SU-DHL-6 (cell line): ENCODE measurements around the gene MST1.

ENCODE experiments used
- EZH2phosphoT487 ChIP-seq: fragments of 200-600 bp; sonication (generic), shearing (Covaris generic); conservative IDR thresholded peaks from 2 replicates; pipeline ENCODE4 v1.6.1; 2018; ENCODE audit warnings: mild to moderate bottlenecking, antibody characterized with exemption, low read length, moderate library complexity, mixed read lengths
- TF ChIP-seq, protein P1 (sequence below): fragments of 200-600 bp; sonication (generic); IDR thresholded peaks from one replicate; pipeline ENCODE4 v1.5.1; 2017; ENCODE audit warnings: antibody characterized with exemption, mild to moderate bottlenecking, low read length, moderate library complexity; ENCODE audit not compliant: insufficient read depth, poor library complexity, severe bottlenecking

DNA sequence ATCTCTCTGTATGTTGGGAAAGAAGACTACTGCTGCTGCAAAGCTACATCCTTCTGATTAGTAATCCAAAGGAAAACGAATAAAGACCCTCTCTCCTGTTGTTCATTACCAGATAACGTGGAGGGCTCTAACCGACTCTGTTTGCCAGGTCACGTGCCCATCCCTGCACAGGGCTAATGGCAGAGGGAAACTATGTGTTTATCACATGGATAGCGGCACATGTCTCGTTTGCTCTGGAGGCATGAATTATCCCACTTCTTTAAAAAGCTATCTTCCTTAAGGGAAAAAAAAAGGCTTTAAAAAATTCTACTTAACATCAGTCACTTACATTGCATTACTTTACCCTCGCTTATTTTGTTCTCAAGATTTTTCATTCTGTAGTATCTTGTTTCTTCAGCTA, 48.0 kb downstream of the MST1 start:
- TF ChIP-seq, protein P1, sequence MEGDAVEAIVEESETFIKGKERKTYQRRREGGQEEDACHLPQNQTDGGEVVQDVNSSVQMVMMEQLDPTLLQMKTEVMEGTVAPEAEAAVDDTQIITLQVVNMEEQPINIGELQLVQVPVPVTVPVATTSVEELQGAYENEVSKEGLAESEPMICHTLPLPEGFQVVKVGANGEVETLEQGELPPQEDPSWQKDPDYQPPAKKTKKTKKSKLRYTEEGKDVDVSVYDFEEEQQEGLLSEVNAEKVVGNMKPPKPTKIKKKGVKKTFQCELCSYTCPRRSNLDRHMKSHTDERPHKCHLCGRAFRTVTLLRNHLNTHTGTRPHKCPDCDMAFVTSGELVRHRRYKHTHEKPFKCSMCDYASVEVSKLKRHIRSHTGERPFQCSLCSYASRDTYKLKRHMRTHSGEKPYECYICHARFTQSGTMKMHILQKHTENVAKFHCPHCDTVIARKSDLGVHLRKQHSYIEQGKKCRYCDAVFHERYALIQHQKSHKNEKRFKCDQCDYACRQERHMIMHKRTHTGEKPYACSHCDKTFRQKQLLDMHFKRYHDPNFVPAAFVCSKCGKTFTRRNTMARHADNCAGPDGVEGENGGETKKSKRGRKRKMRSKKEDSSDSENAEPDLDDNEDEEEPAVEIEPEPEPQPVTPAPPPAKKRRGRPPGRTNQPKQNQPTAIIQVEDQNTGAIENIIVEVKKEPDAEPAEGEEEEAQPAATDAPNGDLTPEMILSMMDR, result no peak
- no peak for TF ChIP-seq EZH2phosphoT487
